ENCODE data around the gene DBN1. TPM values are rescaled to one million over a fixed set of nuclear protein-coding genes. Genes with fewer than 3 reads are reported as not detected.
A peak's percentile ranks its signal among the peaks of the same experiment; 100 is the strongest.

The DBN1 gene
- total and polyA plus RNA-seq, 9 donors: 18.4 to 91.6 (median 55.7) TPM

DNA sequence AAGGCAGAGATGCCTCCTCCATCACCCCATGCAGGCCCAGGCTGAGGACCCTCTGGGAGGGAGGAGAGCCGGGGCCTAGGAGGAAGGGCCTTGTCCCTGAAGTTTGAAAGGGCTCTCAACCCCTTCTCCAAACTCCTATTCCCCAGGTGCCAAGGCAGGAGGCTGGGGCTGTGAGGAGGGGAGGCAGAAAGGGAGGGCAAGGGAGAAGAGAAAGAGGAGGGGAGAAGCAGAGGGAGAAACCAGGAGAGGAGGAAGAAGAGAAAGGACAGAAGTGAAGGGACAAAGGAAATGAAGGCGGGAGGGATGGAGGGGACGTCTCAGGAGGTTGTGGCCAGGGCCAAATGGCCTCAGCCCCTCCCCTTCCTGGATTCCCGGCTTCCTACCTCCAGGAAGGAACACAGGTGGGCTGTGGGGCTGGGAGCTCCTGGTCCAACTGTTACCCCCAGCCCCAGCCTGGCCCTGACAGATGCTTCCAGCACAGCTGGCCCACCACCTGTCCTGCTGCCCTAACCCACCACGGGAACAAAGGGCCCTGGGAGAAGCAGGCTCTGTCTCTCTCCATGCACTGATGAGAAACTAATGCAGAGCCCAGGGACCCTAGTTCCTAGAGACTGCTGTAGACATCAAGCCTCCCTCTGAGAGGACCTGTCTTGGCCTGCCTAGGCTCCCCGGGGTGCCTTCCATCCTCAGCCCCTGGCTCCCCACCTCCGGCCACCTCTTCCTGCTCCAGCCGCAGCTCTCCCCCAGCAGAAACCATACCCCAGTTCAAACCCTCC is 3.5 kb downstream of the DBN1 start:
- Histone ChIP-seq H3K27ac (no peak overlapping the region), H3K4me1 (ENCODE audit: insufficient read depth) (peaks cover 20% of the 10 kb centered on the region), H3K27me3 (no peaks in the 10 kb centered on the region), H3K36me3 (no peaks in the 10 kb centered on the region), H3K9me3 (no peaks in the 10 kb centered on the region), H3K4me3 (no peak overlapping the region)
- TF ChIP-seq POLR2A (IDR thresholded peaks at IDR 0.05) (no peak), EP300 (IDR thresholded peaks at IDR 0.05) (no peak), CTCF (IDR thresholded peaks at IDR 0.05) (no peak)
- intact Hi-C loops (cut with DNase I): no loop called here
- WGBS, 3 donors: 64 to 79% (median 73%) methylated on average over 8 of the region's 8 CpGs
- no peak for DNase-seq

DNA sequence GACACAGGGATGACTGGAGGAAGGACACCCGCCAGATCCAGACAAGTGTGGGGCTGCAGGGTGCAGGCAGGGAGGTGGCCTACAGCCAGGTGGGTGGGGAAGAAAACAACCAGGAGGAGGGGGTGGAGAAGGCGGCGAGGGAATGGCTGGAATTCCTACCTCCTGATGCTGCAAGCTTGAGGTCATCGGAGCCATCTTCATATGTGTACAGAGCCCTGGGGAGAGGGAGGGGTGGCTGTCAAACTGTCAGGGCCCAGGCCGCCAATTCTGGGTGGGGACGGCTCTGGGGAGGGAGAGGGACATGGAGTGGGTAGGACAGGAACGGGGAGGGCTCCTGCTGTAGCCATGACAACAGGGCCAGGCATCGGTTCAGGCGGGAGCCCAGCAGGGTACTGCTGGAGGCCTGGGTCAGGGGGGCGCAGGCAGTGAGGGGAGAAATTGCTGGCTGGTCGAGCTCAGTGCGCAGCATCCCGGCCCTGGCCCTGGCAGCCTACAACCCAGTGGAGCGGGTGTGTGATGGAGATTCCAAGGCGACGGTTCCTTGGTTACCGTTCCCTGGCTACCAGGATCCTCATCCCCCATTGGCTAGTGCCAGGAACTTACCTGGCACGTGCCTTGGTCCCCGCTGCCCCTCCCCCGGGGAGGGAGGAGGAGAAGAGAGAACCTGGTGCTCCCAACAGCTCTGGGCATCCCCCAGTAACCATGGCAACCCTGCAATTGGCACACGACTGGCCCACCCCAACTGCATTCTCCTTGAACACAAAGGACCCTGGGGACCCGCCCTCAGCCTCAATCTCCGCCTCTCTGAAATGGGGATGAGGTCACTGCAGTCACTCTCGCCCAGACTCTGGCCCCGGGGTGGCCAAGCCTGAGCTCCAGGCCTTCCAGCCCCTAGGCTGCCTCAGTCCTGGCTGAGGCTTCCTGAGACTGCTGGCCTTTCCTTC is 4.5 kb downstream of the DBN1 start:
- DNase-seq: peak in 1 of 5 donors; percentile 21
- H3K9me3 ChIP-seq: no peaks in the 10 kb centered on the region
- WGBS, 3 donors: 61 to 70% (median 68%) methylated on average over 24 to 25 of the region's 25 CpGs
- no peaks in the 10 kb centered on the region for H3K27me3 ChIP-seq
- intact Hi-C loops (cut with DNase I): no loop called here
- H3K36me3 ChIP-seq: no peaks in the 10 kb centered on the region
- no peak overlapping the region for H3K4me3 ChIP-seq
- TF ChIP-seq CTCF (IDR thresholded peaks at IDR 0.05) (no peak), POLR2A (IDR thresholded peaks at IDR 0.05) (no peak), EP300 (IDR thresholded peaks at IDR 0.05) (no peak)
- no peak overlapping the region for H3K27ac ChIP-seq
- H3K4me1 ChIP-seq (ENCODE audit: insufficient read depth): peaks cover 11% of the 10 kb centered on the region

DNA sequence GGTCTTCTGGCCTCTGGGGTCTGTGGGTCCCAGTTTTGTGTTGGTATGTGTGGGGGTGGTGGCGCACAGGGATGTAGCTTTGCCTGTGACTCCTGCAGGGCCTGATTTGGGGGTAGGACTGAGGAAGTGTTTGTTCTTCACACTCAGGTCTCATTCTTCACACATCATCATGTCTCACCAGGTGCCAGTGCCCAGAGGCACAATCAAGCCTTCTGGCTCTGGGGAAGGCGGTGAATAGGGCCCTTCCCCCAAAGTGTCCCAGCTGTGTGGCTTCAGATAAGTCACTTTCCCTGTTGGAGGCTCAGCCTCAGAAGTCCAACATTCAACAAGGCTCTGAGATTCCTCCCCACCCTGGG is 5.1 kb downstream of the DBN1 start:
- Histone ChIP-seq H3K36me3 (no peaks in the 10 kb centered on the region), H3K4me1 (ENCODE audit: insufficient read depth) (peaks cover 10% of the 10 kb centered on the region), H3K4me3 (no peak overlapping the region), H3K27me3 (no peaks in the 10 kb centered on the region), H3K9me3 (no peaks in the 10 kb centered on the region), H3K27ac (no peak overlapping the region)
- TF ChIP-seq EP300 (IDR thresholded peaks at IDR 0.05) (no peak), POLR2A (IDR thresholded peaks at IDR 0.05) (no peak), CTCF (IDR thresholded peaks at IDR 0.05) (no peak)
- WGBS, 3 donors: 94% methylated on average over 2 of the region's 2 CpGs
- intact Hi-C loops (cut with DNase I): no loop called here
- no peak for DNase-seq

- Histone ChIP-seq H3K36me3 (no peaks in the 10 kb centered on the region), H3K4me3 (no peak overlapping the region), H3K4me1 (ENCODE audit: insufficient read depth) (peaks cover 9% of the 10 kb centered on the region), H3K27me3 (no peaks in the 10 kb centered on the region), H3K9me3 (no peaks in the 10 kb centered on the region), H3K27ac (no peak overlapping the region)
- 94 to 96% (median 95%) methylated on average over 31 of the region's 31 CpGs for WGBS, 3 donors
- TF ChIP-seq CTCF (IDR thresholded peaks at IDR 0.05): no peak
- TF ChIP-seq EP300 (IDR thresholded peaks at IDR 0.05): no peak
- TF ChIP-seq POLR2A (IDR thresholded peaks at IDR 0.05): no peak
- peak in 1 of 5 donors; percentile 9 for DNase-seq
- intact Hi-C loops (cut with DNase I): no loop called here
These were observed 6.0 kb downstream of the DBN1 start for GRCh38 chr5:177467436-177467835.

Data from ovary (tissue), 9 donors.